NB4 (cell line): ENCODE results near the gene SUSD2.

Experiments used
- MYC ChIP-seq: IDR thresholded peaks from 2 replicates; pipeline ENCODE4 v1.6.1; 2011; ENCODE audit warnings: low read depth, low read length
- POLR2A ChIP-seq: IDR thresholded peaks from 2 replicates; pipeline ENCODE4 v1.6.1; 2011; ENCODE audit warnings: mild to moderate bottlenecking; ENCODE audit not compliant: insufficient read length; ENCODE audit errors: extremely low read depth
- TF ChIP-seq, protein P1 (sequence below): IDR thresholded peaks from one replicate; pipeline ENCODE4 v1.5.1; 2012; ENCODE audit warnings: low read depth, low read length
- TF ChIP-seq, protein P2 (sequence below): IDR thresholded peaks from 2 replicates; pipeline ENCODE4 v1.6.1; 2011; ENCODE audit warnings: low read depth, low read length

DNA sequence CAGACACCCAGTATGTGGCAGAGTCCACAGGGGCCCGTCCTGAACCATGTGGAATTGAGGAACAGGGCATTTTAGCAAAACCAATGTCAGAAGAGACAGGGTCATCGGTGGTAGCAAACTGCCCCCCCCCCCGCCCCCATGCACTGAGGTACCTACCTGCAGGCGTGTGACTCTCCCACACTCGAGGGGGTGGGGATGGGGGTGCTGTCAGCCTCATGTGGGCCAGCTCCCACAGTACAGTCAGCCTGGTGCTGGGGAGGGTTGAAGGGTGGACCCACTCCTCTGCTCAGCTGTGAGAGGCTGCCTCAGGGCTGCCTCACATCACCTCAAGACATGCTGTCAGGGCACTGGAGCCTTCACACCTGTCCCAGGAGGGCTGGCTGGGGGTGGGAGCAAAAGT lies 10.7 kb upstream of the SUSD2 start:
- TF ChIP-seq, protein P1, sequence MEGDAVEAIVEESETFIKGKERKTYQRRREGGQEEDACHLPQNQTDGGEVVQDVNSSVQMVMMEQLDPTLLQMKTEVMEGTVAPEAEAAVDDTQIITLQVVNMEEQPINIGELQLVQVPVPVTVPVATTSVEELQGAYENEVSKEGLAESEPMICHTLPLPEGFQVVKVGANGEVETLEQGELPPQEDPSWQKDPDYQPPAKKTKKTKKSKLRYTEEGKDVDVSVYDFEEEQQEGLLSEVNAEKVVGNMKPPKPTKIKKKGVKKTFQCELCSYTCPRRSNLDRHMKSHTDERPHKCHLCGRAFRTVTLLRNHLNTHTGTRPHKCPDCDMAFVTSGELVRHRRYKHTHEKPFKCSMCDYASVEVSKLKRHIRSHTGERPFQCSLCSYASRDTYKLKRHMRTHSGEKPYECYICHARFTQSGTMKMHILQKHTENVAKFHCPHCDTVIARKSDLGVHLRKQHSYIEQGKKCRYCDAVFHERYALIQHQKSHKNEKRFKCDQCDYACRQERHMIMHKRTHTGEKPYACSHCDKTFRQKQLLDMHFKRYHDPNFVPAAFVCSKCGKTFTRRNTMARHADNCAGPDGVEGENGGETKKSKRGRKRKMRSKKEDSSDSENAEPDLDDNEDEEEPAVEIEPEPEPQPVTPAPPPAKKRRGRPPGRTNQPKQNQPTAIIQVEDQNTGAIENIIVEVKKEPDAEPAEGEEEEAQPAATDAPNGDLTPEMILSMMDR, result no peak
- TF ChIP-seq, protein P2, sequence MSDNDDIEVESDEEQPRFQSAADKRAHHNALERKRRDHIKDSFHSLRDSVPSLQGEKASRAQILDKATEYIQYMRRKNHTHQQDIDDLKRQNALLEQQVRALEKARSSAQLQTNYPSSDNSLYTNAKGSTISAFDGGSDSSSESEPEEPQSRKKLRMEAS, result no peak
- TF ChIP-seq POLR2A (no peak), MYC (no peak)
